PC-3 (cell line): Measurements from ENCODE around the gene ABCA2. TPM values are rescaled to one million over a fixed set of nuclear protein-coding genes. Genes with fewer than 3 reads are reported as not detected.

Experiments
- ATAC-seq: fragments of 200-7000 bp; cut with Tn5 transposase; 2 replicates; pipeline ENCODE4 v1.9.1; 2020; ENCODE audit warnings: mild to moderate bottlenecking, moderate library complexity
- BruUV-seq: library from RNA; stranded (reverse); fragments of 400-500 nt; replicated peaks from 2 replicates; lab custom pipeline; 2021; lab: Mats Ljungman, UMichigan
- CTCF ChIA-PET: fragments of 300-600 bp; sonication (Branson Sonifier 250); formaldehyde crosslinking; loops from one replicate; lab custom pipeline; 2022; ENCODE audit warnings: antibody characterized with exemption; lab: Charles Lee
- POLR2A ChIA-PET: fragments of 300-600 bp; sonication (Branson Sonifier 250); formaldehyde crosslinking; loops from one replicate; lab custom pipeline; 2022; ENCODE audit warnings: antibody characterized with exemption; ENCODE audit not compliant: unreplicated experiment; lab: Charles Lee
- DNase-seq: peaks from one replicate; pipeline ENCODE4 v3.0.0-alpha.2; 2015
- H2AFZ ChIP-seq: fragments of 300-600 bp; sonication (generic); 2 replicates; pipeline ENCODE4 v1.6.0; 2016; ENCODE audit warnings: antibody characterized with exemption, low read length
- H3F3A ChIP-seq: fragments of 300-600 bp; sonication (generic); one replicate; pipeline ENCODE4 v1.6.0; 2017; ENCODE audit warnings: antibody characterized with exemption, low read length, control low read depth, mild to moderate bottlenecking; ENCODE audit not compliant: unreplicated experiment
- H3K27ac ChIP-seq: fragments of 300-600 bp; sonication (generic); 2 replicates; pipeline ENCODE4 v1.5.1; 2016; ENCODE audit warnings: mild to moderate bottlenecking, low read length
- H3K27me3 ChIP-seq: fragments of 300-600 bp; sonication (generic); 2 replicates; pipeline ENCODE4 v1.6.1; 2016; ENCODE audit warnings: low read length, mixed read lengths
- H3K36me3 ChIP-seq: fragments of 300-600 bp; sonication (generic); 2 replicates; pipeline ENCODE4 v1.6.1; 2016; ENCODE audit warnings: low read depth, mixed run types, low read length, mixed read lengths
- H3K4me1 ChIP-seq: fragments of 300-600 bp; sonication (generic); 2 replicates; pipeline ENCODE4 v1.5.1; 2016; ENCODE audit warnings: low read length; ENCODE audit not compliant: insufficient read depth
- H3K4me2 ChIP-seq: fragments of 300-600 bp; sonication (generic); 2 replicates; pipeline ENCODE4 v1.6.0; 2016; ENCODE audit warnings: low read length
- H3K4me3 ChIP-seq: fragments of 300-600 bp; sonication (generic); 2 replicates; pipeline ENCODE4 v1.5.1; 2016; ENCODE audit warnings: mild to moderate bottlenecking, low read length, mixed read lengths
- H3K79me2 ChIP-seq: fragments of 300-600 bp; sonication (generic); 2 replicates; pipeline ENCODE4 v1.6.1; 2017; ENCODE audit warnings: low read length, mixed read lengths
- H3K9ac ChIP-seq: fragments of 300-600 bp; sonication (generic); 2 replicates; pipeline ENCODE4 v1.6.0; 2016; ENCODE audit warnings: mild to moderate bottlenecking, low read length
- H3K9me2 ChIP-seq: fragments of 300-600 bp; sonication (generic); replicated peaks from 2 replicates; pipeline ENCODE4 v1.6.1; 2016; ENCODE audit warnings: mixed run types, low read length, mixed read lengths
- H3K9me3 ChIP-seq: fragments of 300-600 bp; sonication (generic); 2 replicates; pipeline ENCODE4 v1.6.1; 2016; ENCODE audit warnings: low read length, mixed read lengths
- H4K20me1 ChIP-seq: fragments of 300-600 bp; sonication (generic); 2 replicates; pipeline ENCODE4 v1.6.1; 2016; ENCODE audit warnings: low read length, mixed read lengths
- CTCF ChIP-seq: fragments of 300-600 bp; sonication (generic); conservative IDR thresholded peaks from 2 replicates; pipeline ENCODE4 v1.5.1; 2017; ENCODE audit warnings: antibody characterized with exemption, low read depth, mild to moderate bottlenecking, low read length
- EZH2 ChIP-seq: fragments of 300-600 bp; sonication (generic); IDR thresholded peaks from one replicate; pipeline ENCODE4 v1.6.1; 2017; ENCODE audit warnings: antibody characterized with exemption, mild to moderate bottlenecking, low read length; ENCODE audit not compliant: unreplicated experiment
- EZH2phosphoT487 ChIP-seq: fragments of 300-600 bp; sonication (generic); IDR thresholded peaks from 2 replicates; pipeline ENCODE4 v1.6.1; 2018; ENCODE audit warnings: mild to moderate bottlenecking, antibody characterized with exemption, low read length, borderline replicate concordance
- intact Hi-C: fragments of 100-400 bp; cut with micrococcal nuclease; formaldehyde crosslinking; loops from 2 replicates; pipeline ENCODE4 v1.9.0; 2023
- total RNA-seq: library from RNA; depleted of rRNA; stranded (reverse); fragments of >200 nt; gene quantifications from 2 replicates; pipeline ENCODE4 v1.2.3, GENCODE V29; 2014

ABCA2 gene
- total RNA-seq, 1 experiment from 2014 or later: 31.5 TPM

GRCh38 chr9:137030538-137031527 is 2.8 kb upstream of the ABCA2 start:
- DNase-seq (no peak), ATAC-seq (no peak)
- Histone ChIP-seq H4K20me1 (no peaks in the 10 kb centered on the region), H3K4me1 (peaks cover 21% of the 10 kb centered on the region), H3K4me2 (no peak overlapping the region), H3K9ac (no peak overlapping the region), H3K27ac (no peak overlapping the region), H3K36me3 (no peaks in the 10 kb centered on the region), H3K79me2 (peaks cover 12% of the 10 kb centered on the region; the same call in 1 of the 2 replicates), H3K4me3 (no peak overlapping the region), H3F3A (no peaks in the 10 kb centered on the region), H3K9me3 (no peaks in the 10 kb centered on the region), H3K9me2 (no peaks in the 10 kb centered on the region), H2AFZ (no peak overlapping the region), H3K27me3 (no peaks in the 10 kb centered on the region)
- intact Hi-C loops: no loop called here
- ChIA-PET POLR2A (no interaction called here), CTCF (no interaction called here)
- no peak for TF ChIP-seq EZH2
- TF ChIP-seq CTCF: no peak
- no TSS peak for BruUV-seq

- Histone ChIP-seq H3K36me3 (no peaks in the 10 kb centered on the region), H3K79me2 (peaks cover 12% of the 10 kb centered on the region; the same call in 1 of the 2 replicates), H3K4me1 (peaks cover 20% of the 10 kb centered on the region), H3K9me3 (no peaks in the 10 kb centered on the region), H4K20me1 (no peaks in the 10 kb centered on the region), H3K9me2 (no peaks in the 10 kb centered on the region), H3K27ac (no peak overlapping the region), H3K4me2 (no peak overlapping the region), H3K27me3 (no peaks in the 10 kb centered on the region), H2AFZ (no peak overlapping the region), H3F3A (no peaks in the 10 kb centered on the region), H3K4me3 (no peak overlapping the region), H3K9ac (no peak overlapping the region)
- ATAC-seq (no peak), DNase-seq (no peak)
- CTCF ChIA-PET: interaction anchor here (0.5 to 1.3 kb wide), 9 partner anchors 15 to 137 kb away, joined by 3 to 12 read pairs (median 4); partner anchors contain the start of genes CLIC3, PAXX and SAPCD2
- intact Hi-C loops: no loop called here
- BruUV-seq: no TSS peak
- POLR2A ChIA-PET: interaction anchor here (0.6 kb wide), 1 partner anchor 28 kb away, joined by 3 read pairs; no protein-coding TSS in a partner anchor
- TF ChIP-seq EZH2: no peak
- TF ChIP-seq CTCF: no peak
- TF ChIP-seq EZH2phosphoT487: no peak
Observed at GRCh38 chr9:137030006-137030405, 2.0 kb upstream of the ABCA2 start.
